GM11168 (cell line): ENCODE measurements around the gene TSEN2.
"Not testable (repeated sequence)": the region's sequence is repeated elsewhere in the genome, so short reads cannot be mapped to it uniquely, and the experiment has no call there.

Experiments
- in situ Hi-C: fragments of 300-500 bp; cut with MboI; formaldehyde crosslinking; loops from one replicate; pipeline ENCODE4 v1.12.0; 2022; ENCODE audit warnings: low sequenced_read_pairs; ENCODE audit not compliant: unreplicated experiment

Gene TSEN2

DNA sequence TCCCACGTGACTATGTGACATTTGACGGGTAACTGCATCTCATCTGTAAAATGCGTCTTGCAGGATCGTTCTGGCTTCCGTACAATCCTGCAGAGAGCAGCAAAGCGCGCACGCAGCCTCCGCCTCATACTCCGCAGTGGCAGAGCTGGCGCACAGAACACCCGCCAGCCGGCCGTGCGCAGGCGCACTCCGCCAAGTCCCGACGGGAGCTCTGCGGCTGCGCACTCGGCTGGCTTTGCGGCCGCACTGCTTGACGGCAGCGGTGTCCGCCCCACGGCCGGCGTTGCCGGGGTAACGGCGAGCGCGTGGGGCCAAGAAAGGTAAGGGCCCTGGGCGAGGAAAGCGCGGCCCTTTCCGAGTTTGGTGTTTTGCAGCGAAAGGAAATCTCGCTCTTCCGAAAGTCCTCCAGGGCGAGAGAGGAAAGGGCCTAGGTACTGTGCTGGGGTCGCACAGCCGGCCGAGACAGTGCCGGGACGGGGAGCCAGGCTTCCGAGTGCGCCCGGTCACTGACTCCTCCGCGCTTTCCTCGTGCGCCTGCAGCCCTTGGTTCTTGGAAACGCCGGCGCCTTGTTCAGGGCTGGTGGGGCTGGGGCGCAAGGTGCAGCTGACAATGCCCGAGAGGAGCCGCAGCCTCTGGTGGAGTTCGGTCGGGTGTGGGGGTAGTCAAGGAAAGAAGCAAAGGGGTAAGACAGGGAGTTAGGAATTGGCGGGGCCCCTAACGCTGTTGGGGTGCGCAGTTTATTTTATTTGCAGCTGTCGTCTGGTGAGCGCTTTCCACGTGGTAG, at the start of gene TSEN2:
Gene TSEN2 (plus strand): TSS at position 283 of the 785 bp plus-strand sequence. CDS start 5,321 bp downstream, outside the sequence.
- in situ Hi-C loops: no loop called here

- in situ Hi-C loops: no loop called here
These were observed 47.6 kb upstream of the TSEN2 start for GRCh38 chr3:12436514-12437220.

GRCh38 chr3:12437221-12437605, 47.1 kb upstream of the TSEN2 start:
- in situ Hi-C loops: no loop called here

DNA sequence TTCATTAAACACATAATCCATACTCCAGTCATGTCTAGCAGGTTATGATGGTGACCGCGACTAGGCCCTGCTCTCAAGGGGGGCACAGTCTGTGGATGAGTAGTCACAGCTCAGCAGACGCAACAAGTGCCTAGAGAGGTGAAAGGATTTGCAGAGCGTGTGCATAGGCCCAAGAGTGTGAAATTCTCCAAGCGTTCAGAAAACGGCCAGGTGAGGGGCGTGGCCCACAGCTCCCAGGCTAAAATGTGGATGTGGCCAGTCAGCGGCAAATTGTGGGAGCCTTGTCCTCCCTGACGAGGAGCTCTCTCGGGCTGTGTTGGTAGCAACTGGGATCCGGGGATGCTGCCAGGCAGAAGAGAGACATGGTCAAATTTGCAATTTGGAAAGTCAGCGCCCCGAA, 46.4 kb upstream of the TSEN2 start:
- in situ Hi-C loops: no loop called here

- in situ Hi-C loops: no loop called here
These were observed 46.0 kb upstream of the TSEN2 start for GRCh38 chr3:12438318-12438717.

GRCh38 chr3:12439161-12439940, 44.9 kb upstream of the TSEN2 start:
- in situ Hi-C loops: no loop called here

DNA sequence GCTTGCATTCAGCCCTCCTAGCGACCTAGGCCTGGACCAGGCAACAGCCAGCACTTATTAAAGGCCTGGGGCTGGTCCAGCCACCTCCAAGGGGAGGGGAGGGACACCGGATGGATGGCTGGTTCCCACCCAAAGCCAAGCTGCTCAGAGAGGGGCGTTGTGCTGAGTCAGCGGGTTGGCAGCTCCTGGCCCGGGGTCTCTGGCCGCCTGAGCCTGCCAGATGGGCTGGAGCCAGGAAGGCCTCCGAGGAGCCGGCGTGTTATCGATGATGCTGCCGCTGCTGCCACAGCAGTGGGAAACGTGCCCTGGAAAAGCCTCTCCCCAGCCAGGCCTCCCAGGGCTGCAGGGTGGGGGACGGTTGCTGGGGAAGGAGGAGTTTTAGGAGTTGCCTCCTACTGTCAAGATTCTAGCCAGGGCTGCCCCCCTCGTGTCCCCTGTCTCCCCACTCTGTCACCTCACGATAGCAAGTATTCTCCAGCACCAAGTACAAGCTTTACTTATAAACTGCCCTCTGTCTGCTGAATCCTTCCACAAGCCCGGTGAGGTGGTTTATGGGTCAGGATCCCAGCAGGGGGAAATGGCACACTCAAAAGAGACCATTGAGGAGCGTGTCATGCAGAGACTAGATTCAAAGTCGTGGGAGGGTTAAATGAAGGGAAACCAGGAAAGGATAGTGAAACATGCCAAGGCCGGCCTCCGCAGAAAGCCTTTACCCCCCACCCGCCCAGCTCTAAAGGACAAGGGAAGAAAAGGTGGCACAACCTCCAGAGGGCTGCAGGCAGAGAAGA, 43.2 kb upstream of the TSEN2 start:
- in situ Hi-C loops: no loop called here

DNA sequence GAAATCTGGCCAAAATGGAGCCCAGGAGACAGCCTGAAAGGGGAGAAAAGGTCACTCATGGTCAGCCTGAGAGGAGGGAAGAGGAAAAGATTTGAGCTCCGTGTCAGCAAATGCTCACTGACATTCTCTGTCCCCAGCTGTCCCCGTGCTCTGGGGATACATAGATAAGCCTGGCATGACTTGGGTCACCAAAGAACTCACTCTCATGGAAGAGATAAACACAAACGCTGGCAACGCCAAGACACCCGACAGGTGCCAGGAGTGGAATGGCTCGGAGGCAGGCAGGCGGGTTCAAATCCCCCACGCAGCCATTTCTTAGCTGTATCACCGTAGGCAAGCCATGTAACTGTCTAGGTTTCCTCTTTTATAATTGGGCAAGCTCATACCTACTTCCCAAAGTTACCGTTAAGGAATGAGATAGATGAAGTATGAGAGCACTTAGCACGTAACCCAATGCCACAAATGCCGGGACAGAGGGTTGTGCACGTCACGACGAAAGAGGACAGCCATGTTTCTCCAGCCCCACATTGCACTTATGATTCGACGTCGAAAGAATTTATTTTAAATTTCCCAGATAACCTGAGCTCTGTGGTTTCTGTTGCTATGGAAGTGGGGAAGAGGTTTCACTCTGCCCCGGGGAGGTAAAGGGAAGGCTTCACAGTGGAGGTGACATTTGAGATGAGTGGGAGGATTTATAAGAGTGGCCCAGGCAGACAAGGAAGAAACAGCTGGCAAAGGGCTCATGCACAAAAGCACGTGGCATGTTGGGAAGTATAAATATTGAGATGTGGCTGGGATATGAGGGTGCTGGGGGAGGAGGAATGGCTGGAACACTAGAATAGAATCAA, 41.4 kb upstream of the TSEN2 start:
- in situ Hi-C loops: no loop called here

- in situ Hi-C loops: no loop called here
These were observed 40.3 kb upstream of the TSEN2 start for GRCh38 chr3:12443781-12444522.

- in situ Hi-C loops: no loop called here
These were observed 39.5 kb upstream of the TSEN2 start for GRCh38 chr3:12444582-12445471.

GRCh38 chr3:12445523-12446240, 38.6 kb upstream of the TSEN2 start:
- in situ Hi-C loops: no loop called here

DNA sequence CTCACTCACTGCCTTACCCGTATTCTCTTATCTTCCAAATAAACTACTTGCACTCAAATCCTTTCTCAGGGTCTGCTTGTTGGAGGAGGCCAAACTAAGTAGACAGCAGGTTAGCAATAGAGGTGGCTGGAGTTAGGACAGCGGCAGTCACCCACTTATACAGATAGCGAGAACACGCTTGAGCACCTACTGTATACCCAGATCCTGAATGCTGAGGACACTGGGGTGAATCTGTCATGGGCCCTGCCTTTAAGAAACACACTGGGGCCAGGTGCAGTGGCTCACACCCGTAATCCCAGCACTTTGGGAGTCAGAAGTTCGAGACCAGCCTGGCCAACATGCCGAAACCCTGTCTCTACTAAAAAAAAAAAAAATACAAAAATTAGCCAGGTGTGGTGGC, 38.0 kb upstream of the TSEN2 start:
- in situ Hi-C loops: no loop called here

DNA sequence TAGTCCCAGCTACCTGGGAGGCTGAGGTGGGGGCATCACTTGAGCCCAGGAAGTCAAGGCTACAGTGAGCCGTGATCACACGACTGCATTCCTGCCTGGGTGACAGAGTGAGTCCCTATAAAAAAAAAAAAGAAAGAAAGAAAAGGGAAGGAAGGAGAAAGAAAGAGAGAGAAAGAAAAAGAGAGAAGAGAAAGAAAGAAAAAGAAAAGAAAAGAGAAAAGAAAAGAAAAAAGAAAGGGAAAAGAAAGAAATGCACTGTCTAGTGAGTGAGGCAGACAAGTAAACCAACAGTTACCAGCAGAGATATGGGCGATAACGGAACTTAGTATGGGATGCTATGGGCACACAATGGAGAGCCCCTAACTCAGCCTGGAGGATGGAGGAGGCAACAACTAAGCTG, 37.2 kb upstream of the TSEN2 start:
- in situ Hi-C loops: no loop called here

DNA sequence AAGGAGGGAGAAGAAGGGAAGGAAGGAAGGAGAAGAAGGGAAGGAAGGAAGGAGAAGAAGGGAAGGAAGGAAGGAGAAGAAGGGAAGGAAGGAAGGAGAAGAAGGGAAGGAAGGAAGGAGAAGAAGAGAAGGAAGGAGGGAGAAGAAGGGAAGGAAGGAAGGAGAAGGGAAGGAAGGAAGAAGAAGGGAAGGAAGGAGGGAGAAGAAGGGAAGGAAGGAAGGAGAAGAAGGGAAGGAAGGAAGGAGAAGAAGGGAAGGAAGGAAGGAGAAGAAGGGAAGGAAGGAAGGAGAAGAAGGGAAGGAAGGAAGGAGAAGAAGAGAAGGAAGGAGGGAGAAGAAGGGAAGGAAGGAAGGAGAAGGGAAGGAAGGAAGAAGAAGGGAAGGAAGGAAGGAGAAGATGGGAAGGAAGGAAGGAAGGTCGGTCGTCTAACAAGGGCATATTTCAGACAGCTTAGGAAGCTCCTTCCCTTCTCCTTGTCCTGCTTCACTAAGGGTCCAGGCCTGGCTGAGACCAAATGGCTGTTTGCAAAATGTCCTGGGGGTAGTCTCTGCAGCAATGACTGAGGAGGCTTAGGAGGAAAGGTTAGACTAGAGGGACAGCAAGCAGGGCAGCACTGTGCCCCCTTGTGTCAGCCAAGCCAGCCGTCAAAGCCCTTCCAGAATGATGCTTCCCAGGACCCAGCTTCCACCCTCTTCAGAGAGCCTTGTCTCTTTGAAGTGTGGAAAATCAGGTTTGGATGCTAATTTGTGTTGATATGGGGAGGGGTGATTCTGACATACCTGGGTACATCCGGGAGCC, 35.7 kb upstream of the TSEN2 start:
- in situ Hi-C loops: not testable (repeated sequence)

DNA sequence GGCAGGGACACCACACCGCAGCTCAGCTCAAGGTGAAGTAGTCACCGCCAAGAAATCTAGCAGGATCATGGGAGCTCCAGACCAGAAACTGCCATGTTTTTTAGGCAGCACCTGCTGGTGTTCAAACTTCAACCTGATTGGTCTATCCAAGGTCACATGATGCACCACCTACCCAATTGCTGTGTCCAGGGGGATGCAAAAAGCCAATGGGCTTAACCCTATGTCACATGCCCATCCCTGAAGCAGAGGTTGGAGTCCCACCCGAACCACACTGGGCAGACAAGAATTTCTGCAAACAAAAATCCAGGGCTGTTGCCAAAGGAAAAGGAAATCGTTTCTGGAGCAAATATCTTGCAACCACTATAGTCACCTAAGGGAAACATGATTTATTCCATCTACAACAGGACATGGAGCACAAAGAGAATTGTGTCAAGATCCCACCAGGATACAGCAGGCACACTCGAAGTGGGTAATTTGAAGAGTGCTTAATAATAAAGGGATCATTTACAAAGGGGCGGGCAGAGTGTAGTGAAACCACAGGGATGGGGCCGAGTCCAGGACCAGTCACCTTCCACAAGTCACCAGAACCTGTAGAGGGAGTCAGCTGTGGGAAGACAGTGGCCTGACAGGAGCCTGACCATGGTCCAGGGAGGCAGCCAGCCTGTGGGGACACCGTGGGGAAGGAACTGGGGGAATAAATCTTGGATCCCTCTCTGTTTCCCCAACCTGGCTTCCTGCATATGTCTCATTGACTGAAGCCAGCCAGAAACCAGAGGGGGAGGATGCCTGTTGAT, 34.2 kb upstream of the TSEN2 start:
- in situ Hi-C loops: no loop called here

GRCh38 chr3:12451481-12451880, 32.8 kb upstream of the TSEN2 start:
- in situ Hi-C loops: no loop called here
